COR-L47 (cell line): ENCODE data around the gene ZSCAN25.
"Not testable (repeated sequence)": the region's sequence is repeated elsewhere in the genome, so short reads cannot be mapped to it uniquely, and the experiment has no call there.

ENCODE experiments used
- DNase-seq: peaks from one replicate; lab custom pipeline; 2025; lab: John Stamatoyannopoulos, UW

ZSCAN25 gene

GRCh38 chr7:99616359-99617191 is at the start of gene ZSCAN25:
ZSCAN25 (plus strand) TSS chr7:99616946; CDS start chr7:99619607, 2,661 bp downstream.
- DNase-seq: peak; percentile 92

- DNase-seq: not testable (repeated sequence)
Observed at GRCh38 chr7:99568770-99569169, 48.0 kb upstream of the ZSCAN25 start.

- no peak for DNase-seq
Observed at GRCh38 chr7:99571768-99572167, 45.0 kb upstream of the ZSCAN25 start.

GRCh38 chr7:99573257-99573656 is 43.5 kb upstream of the ZSCAN25 start:
- no peak for DNase-seq

GRCh38 chr7:99576251-99576650 is 40.5 kb upstream of the ZSCAN25 start:
- DNase-seq: no peak

GRCh38 chr7:99579281-99579955 is 37.3 kb upstream of the ZSCAN25 start:
- no peak for DNase-seq

GRCh38 chr7:99579956-99580777 is 36.6 kb upstream of the ZSCAN25 start:
- DNase-seq: peak; percentile 41

- not testable (repeated sequence) for DNase-seq
Observed at GRCh38 chr7:99580778-99581332, 35.9 kb upstream of the ZSCAN25 start.

- DNase-seq: no peak
Observed at GRCh38 chr7:99588868-99589267, 27.9 kb upstream of the ZSCAN25 start.

GRCh38 chr7:99594948-99595745 is 21.6 kb upstream of the ZSCAN25 start:
- DNase-seq: no peak

GRCh38 chr7:99596408-99596955 is 20.3 kb upstream of the ZSCAN25 start:
- no peak for DNase-seq

- no peak for DNase-seq
Observed at GRCh38 chr7:99597762-99598501, 18.8 kb upstream of the ZSCAN25 start, which contains the start of gene TMEM225B. TMEM225B (plus strand) TSS chr7:99598267; CDS start chr7:99604389, 6,122 bp downstream.

- no peak for DNase-seq
Observed at GRCh38 chr7:99599836-99600235, 16.9 kb upstream of the ZSCAN25 start.

GRCh38 chr7:99601656-99602310 is 15.0 kb upstream of the ZSCAN25 start:
- no peak for DNase-seq

GRCh38 chr7:99605527-99605926 is 11.2 kb upstream of the ZSCAN25 start:
- DNase-seq: no peak

- DNase-seq: no peak
Observed at GRCh38 chr7:99606531-99606930, 10.2 kb upstream of the ZSCAN25 start.

GRCh38 chr7:99607548-99607947 is 9.2 kb upstream of the ZSCAN25 start:
- no peak for DNase-seq

GRCh38 chr7:99614495-99614894 is 2.3 kb upstream of the ZSCAN25 start:
- no peak for DNase-seq

- DNase-seq: no peak
Observed at GRCh38 chr7:99615989-99616358, 772 bp upstream of the ZSCAN25 start.
